BJ (cell line): ENCODE results near the gene GRK2. TPM values are rescaled to one million over a fixed set of nuclear protein-coding genes. Genes with fewer than 3 reads are reported as not detected.

ENCODE experiments used
- CTCF ChIA-PET: fragments of 350-600 bp; formaldehyde crosslinking; extraction: SDS; loops from one replicate; lab custom pipeline; 2021; ENCODE audit warnings: antibody characterized with exemption, inconsistent platforms; lab: Yijun Ruan, JAX
- POLR2A ChIA-PET: fragments of 300-600 bp; sonication (Branson Sonifier 250); formaldehyde crosslinking; extraction: SDS; loops from one replicate; lab custom pipeline; 2021; ENCODE audit warnings: antibody characterized with exemption; lab: Charles Lee
- DNase-seq: peaks from one replicate; pipeline ENCODE4 v3.0.0-alpha.2; 2011; ENCODE audit warnings: low read depth
- H3K27me3 ChIP-seq: 2 replicates; pipeline ENCODE4 v1.6.0; 2011; ENCODE audit warnings: low read length; ENCODE audit not compliant: control insufficient read depth, insufficient read depth
- H3K36me3 ChIP-seq: 2 replicates; pipeline ENCODE4 v1.5.1; 2011; ENCODE audit warnings: low read length; ENCODE audit not compliant: control insufficient read depth, insufficient read depth
- H3K4me3 ChIP-seq: 2 replicates; pipeline ENCODE4 v1.5.1; 2011; ENCODE audit warnings: low read depth, mild to moderate bottlenecking, control low read depth, low read length
- CTCF ChIP-seq: IDR thresholded peaks from 2 replicates; pipeline ENCODE4 v1.5.1; 2011; ENCODE audit warnings: low read depth, mild to moderate bottlenecking, control low read depth, inconsistent platforms, low read length, moderate library complexity; ENCODE audit not compliant: insufficient read depth
- polyA plus RNA-seq: library from polyadenylated mRNA; depleted of rRNA; stranded (reverse); fragments of >200 nt; gene quantifications from 2 replicates; pipeline ENCODE4 v1.2.3, GENCODE V29; 2011

GRK2 gene
- polyA plus RNA-seq, 1 experiment: 31.2 TPM

- H3K4me3 ChIP-seq: no peak overlapping the region
- DNase-seq: no peak
- H3K27me3 ChIP-seq: no peaks in the 10 kb centered on the region
- POLR2A ChIA-PET: no interaction called here
- CTCF ChIA-PET: interaction anchor here (0.7 to 11.2 kb wide), 5 partner anchors 22 to 50 kb away, joined by 3 to 133 read pairs (median 3); no protein-coding TSS in a partner anchor
- peaks cover 16% of the 10 kb centered on the region for H3K36me3 ChIP-seq
- no peak for TF ChIP-seq CTCF
Observed at GRCh38 chr11:67313125-67313890, 47.0 kb downstream of the GRK2 start.

GRCh38 chr11:67314218-67314617 lies 47.9 kb downstream of the GRK2 start:
- ChIA-PET CTCF (interaction anchor here (0.9 to 11.2 kb wide), 7 partner anchors 27 to 232 kb away, joined by 3 to 133 read pairs (median 4); no protein-coding TSS in a partner anchor), POLR2A (no interaction called here)

GRCh38 chr11:67315325-67315909 lies 49.1 kb downstream of the GRK2 start:
- ChIA-PET POLR2A (no interaction called here), CTCF (interaction anchor here (0.6 to 11.2 kb wide), 6 partner anchors 30 to 268 kb away, joined by 3 to 133 read pairs (median 4); no protein-coding TSS in a partner anchor)
- no peak overlapping the region for H3K4me3 ChIP-seq
- no peak for TF ChIP-seq CTCF
- no peak for DNase-seq
- peaks cover 5% of the 10 kb centered on the region; the same call in 1 of the 2 replicates for H3K36me3 ChIP-seq
- H3K27me3 ChIP-seq: no peaks in the 10 kb centered on the region

More at GRCh38 chr11:67314218-67314617, 47.9 kb downstream of the GRK2 start:
- TF ChIP-seq CTCF: no peak
- Histone ChIP-seq H3K4me3 (no peak overlapping the region), H3K36me3 (peaks cover 12% of the 10 kb centered on the region), H3K27me3 (no peaks in the 10 kb centered on the region)
- no peak for DNase-seq

- CTCF ChIA-PET: interaction anchor here (0.7 to 11.2 kb wide), 38 partner anchors 9 to 1053 kb away, joined by 3 to 133 read pairs (median 8); partner anchors contain the start of genes ANKRD13D, GRK2, POLD4 and RAD9A
- Histone ChIP-seq H3K4me3 (peak overlapping the region; percentile 83), H3K27me3 (no peaks in the 10 kb centered on the region), H3K36me3 (no peaks in the 10 kb centered on the region)
- TF ChIP-seq CTCF: no peak
- DNase-seq: no peak
- POLR2A ChIA-PET: interaction anchor here (0.6 to 1.0 kb wide), 3 partner anchors 13 to 57 kb away, joined by 3 to 6 read pairs (median 3); partner anchors contain the start of genes CLCF1 and SSH3
Observed at GRCh38 chr11:67316882-67317204, 50.6 kb downstream of the GRK2 start.

GRCh38 chr11:67317205-67317887 lies 51.1 kb downstream of the GRK2 start:
- POLR2A ChIA-PET: interaction anchor here (0.6 to 1.0 kb wide), 3 partner anchors 14 to 56 kb away, joined by 3 to 6 read pairs (median 3); partner anchors contain the start of genes CLCF1 and SSH3
- H3K36me3 ChIP-seq: no peaks in the 10 kb centered on the region
- H3K4me3 ChIP-seq: peak overlapping the region; percentile 83
- DNase-seq: peak; percentile 55
- no peaks in the 10 kb centered on the region for H3K27me3 ChIP-seq
- peak; percentile 93 for TF ChIP-seq CTCF
- CTCF ChIA-PET: interaction anchor here (0.6 to 11.2 kb wide), 43 partner anchors 9 to 1054 kb away, joined by 3 to 133 read pairs (median 5); partner anchors contain the start of genes ANKRD13D, GRK2, POLD4 and RAD9A
